CD4-positive, alpha-beta T cell (primary cell): ENCODE results near the gene PLCB1. TPM values are rescaled to one million over a fixed set of nuclear protein-coding genes. Genes with fewer than 3 reads are reported as not detected.

ENCODE experiments used
- ATAC-seq: fragments of 200-7000 bp; cut with Tn5 transposase; one replicate; pipeline ENCODE4 v1.10.0; 2022; ENCODE audit warnings: mild to moderate bottlenecking; ENCODE audit not compliant: poor library complexity
- CTCF ChIA-PET: fragments of 350-600 bp; sonication (Branson Sonifier 250); formaldehyde crosslinking; loops from one replicate; lab custom pipeline; 2021; ENCODE audit warnings: antibody characterized with exemption, inconsistent platforms; lab: Charles Lee
- POLR2A ChIA-PET: fragments of 350-600 bp; sonication (Branson Sonifier 250); formaldehyde crosslinking; loops from one replicate; lab custom pipeline; 2021; ENCODE audit warnings: antibody characterized with exemption, inconsistent platforms; lab: Charles Lee
- DNase-seq, 14 experiments: peaks; one replicate each; pipeline ENCODE4 v3.0.0-alpha.2; 2013 to 2020; ENCODE audit warnings: mixed read lengths in 2 of 14
- H3K27ac ChIP-seq, 2 donors: one replicate each; pipeline versions ENCODE4 v1.5.1 to v1.7.0; 2013; ENCODE audit warnings: low read length in 2 of 2, low read depth in 1 of 2, mild to moderate bottlenecking in 1 of 2
- H3K27me3 ChIP-seq, 2 experiments: 1 replicate in 1 of 2; 2 replicates in 1 of 2; pipeline versions ENCODE4 v1.6.1 to v1.7.0; 2013; ENCODE audit warnings: low read length in 2 of 2, control low read depth in 1 of 2, mild to moderate bottlenecking in 1 of 2, moderate library complexity in 1 of 2; ENCODE audit not compliant: insufficient read depth in 2 of 2, control insufficient read depth in 1 of 2
- H3K36me3 ChIP-seq: one replicate; pipeline ENCODE4 v1.6.1; 2013; ENCODE audit warnings: low read length, control low read depth; ENCODE audit not compliant: insufficient read depth
- H3K4me1 ChIP-seq: one replicate; pipeline ENCODE4 v1.6.1; 2013; ENCODE audit warnings: low read length, control low read depth; ENCODE audit not compliant: insufficient read depth
- H3K4me3 ChIP-seq: one replicate; pipeline ENCODE4 v1.5.1; 2013; ENCODE audit warnings: mild to moderate bottlenecking, low read length, moderate library complexity
- H3K9me3 ChIP-seq, 2 experiments: 1 replicate in 1 of 2; 2 replicates in 1 of 2; pipeline versions ENCODE4 v1.6.1 to v1.7.0; 2013; ENCODE audit warnings: low read length in 2 of 2, mild to moderate bottlenecking in 2 of 2, control low read depth in 1 of 2, moderate library complexity in 1 of 2; ENCODE audit not compliant: control insufficient read depth in 1 of 2, insufficient read depth in 1 of 2
- H3K27ac Mint-ChIP-seq: one replicate; pipeline ENCODE4 v1.8.0; 2020; ENCODE audit warnings: mixed read lengths
- H3K27me3 Mint-ChIP-seq: one replicate; pipeline ENCODE4 v1.8.0; 2021; ENCODE audit warnings: mixed read lengths
- H3K36me3 Mint-ChIP-seq: one replicate; pipeline ENCODE4 v1.8.0; 2021; ENCODE audit warnings: low read depth, mixed read lengths
- H3K4me1 Mint-ChIP-seq: one replicate; pipeline ENCODE4 v1.8.0; 2021; ENCODE audit warnings: low read depth, mixed read lengths
- H3K4me3 Mint-ChIP-seq: one replicate; pipeline ENCODE4 v1.8.0; 2020; ENCODE audit warnings: mild to moderate bottlenecking, mixed read lengths
- H3K9me3 Mint-ChIP-seq: one replicate; pipeline ENCODE4 v1.8.0; 2020; ENCODE audit warnings: mixed read lengths
- intact Hi-C, 2 experiments: fragments of 100-400 bp; cut with DNase I in 1 of 2; cut with micrococcal nuclease in 1 of 2; formaldehyde crosslinking; loops; one replicate each; pipeline versions ENCODE4 v1.15.1 to v1.9.0; 2023 to 2025; cut with DNase I, micrococcal nuclease
- total RNA-seq, 174 experiments: library from RNA in 2 of 174; stranded (reverse) in 2 of 174; gene quantifications; one replicate each; pipeline ENCODE4 v1.2.3 and lab custom pipeline; 2021 to 2026
- TF ChIP-seq, protein P1 (sequence below): fragments of 200-600 bp; IDR thresholded peaks from one replicate; pipeline ENCODE4 v1.8.0; 2022; ENCODE audit warnings: antibody characterized with exemption, mild to moderate bottlenecking

The PLCB1 gene
- total RNA-seq, 2 experiments from 2014 or later = 3.8 to 5.6 TPM

DNA sequence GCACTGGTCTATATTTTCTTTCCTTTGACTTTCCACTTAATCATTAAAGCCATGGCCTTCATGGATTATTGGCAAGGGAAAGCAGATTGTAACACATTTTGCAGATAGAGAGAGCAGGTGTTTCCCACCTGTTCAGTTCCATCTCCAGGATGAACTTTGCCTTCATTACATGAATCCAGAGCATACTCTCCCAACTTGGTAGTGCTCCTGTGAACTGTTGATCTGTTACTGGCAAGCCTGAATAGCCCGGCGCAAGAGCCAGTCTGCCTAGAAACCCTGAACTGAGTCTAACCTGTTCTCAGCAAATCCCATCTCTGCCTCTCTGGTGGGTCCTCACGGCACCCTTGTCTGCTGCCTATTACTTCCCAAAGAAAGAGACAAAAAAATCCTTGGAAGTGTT is 210.3 kb downstream of the PLCB1 start:
- Histone ChIP-seq H3K36me3 (no peaks in the 10 kb centered on the region), H3K27ac (no peak overlapping the region), H3K4me1 (no peaks in the 10 kb centered on the region), H3K4me3 (no peak overlapping the region), H3K27me3 (no peaks in the 10 kb centered on the region), H3K9me3 (no peaks in the 10 kb centered on the region)
- DNase-seq (no peak), ATAC-seq (no peak)
- Mint-ChIP-seq H3K36me3 (no peaks in the 10 kb centered on the region), H3K9me3 (no peaks in the 10 kb centered on the region), H3K27me3 (no peaks in the 10 kb centered on the region), H3K4me1 (no peaks in the 10 kb centered on the region), H3K27ac (no peak overlapping the region), H3K4me3 (no peak overlapping the region)
- TF ChIP-seq, protein P1, sequence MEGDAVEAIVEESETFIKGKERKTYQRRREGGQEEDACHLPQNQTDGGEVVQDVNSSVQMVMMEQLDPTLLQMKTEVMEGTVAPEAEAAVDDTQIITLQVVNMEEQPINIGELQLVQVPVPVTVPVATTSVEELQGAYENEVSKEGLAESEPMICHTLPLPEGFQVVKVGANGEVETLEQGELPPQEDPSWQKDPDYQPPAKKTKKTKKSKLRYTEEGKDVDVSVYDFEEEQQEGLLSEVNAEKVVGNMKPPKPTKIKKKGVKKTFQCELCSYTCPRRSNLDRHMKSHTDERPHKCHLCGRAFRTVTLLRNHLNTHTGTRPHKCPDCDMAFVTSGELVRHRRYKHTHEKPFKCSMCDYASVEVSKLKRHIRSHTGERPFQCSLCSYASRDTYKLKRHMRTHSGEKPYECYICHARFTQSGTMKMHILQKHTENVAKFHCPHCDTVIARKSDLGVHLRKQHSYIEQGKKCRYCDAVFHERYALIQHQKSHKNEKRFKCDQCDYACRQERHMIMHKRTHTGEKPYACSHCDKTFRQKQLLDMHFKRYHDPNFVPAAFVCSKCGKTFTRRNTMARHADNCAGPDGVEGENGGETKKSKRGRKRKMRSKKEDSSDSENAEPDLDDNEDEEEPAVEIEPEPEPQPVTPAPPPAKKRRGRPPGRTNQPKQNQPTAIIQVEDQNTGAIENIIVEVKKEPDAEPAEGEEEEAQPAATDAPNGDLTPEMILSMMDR = no peak
- CTCF ChIA-PET = no interaction called here
- POLR2A ChIA-PET = no interaction called here
- intact Hi-C loops = no loop called here

DNA sequence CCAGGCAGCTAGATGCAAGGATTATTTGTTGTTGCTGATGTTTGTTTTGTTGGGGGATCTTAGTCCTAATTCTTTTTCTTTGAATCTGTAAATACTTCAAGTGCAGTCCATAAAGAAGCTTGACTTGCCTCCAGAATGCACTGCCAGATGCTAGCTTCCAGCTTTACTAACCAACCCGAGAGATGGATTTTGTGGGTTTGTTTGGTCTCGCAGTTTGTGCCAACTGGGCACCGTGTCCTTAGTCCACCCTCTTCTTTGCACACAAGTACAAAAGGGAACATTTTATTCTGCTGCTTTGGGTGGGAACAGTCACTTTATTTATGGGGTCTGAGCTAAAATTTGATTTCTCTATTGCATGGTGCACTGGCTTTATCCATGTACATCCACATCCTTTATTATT is 212.0 kb downstream of the PLCB1 start:
- POLR2A ChIA-PET = no interaction called here
- H3K27me3 Mint-ChIP-seq = no peaks in the 10 kb centered on the region
- TF ChIP-seq, protein P1 = no peak
- no peak overlapping the region for H3K27ac ChIP-seq
- no peaks in the 10 kb centered on the region for H3K4me1 Mint-ChIP-seq
- no peak overlapping the region for H3K4me3 Mint-ChIP-seq
- ATAC-seq (no peak), DNase-seq (no peak)
- H3K9me3 Mint-ChIP-seq = no peaks in the 10 kb centered on the region
- H3K36me3 Mint-ChIP-seq = no peaks in the 10 kb centered on the region
- no peak overlapping the region for H3K27ac Mint-ChIP-seq
- CTCF ChIA-PET = no interaction called here
- no peaks in the 10 kb centered on the region for H3K27me3 ChIP-seq
- no peak overlapping the region for H3K4me3 ChIP-seq
- no peaks in the 10 kb centered on the region for H3K9me3 ChIP-seq
- intact Hi-C loops = no loop called here
- no peaks in the 10 kb centered on the region for H3K36me3 ChIP-seq
- H3K4me1 ChIP-seq = no peaks in the 10 kb centered on the region

DNA sequence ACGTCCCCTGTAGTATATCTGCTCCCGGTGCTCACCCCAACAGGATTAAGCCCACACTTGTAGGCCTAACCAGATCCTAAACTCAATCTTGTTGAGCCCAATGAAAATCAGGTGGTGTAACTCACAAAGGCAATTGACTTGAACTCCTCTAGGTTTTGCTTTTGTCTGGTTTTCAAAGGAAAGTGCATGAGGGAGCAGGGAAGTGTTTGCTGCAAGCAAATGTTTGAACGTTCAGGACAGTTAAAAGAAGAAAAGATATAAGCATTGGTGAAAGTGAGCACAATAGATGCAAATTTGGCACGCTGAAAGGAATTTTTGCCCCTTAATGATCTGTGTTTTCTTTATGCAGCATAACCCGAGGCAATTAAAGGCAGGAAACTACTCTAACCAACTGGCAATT is 212.6 kb downstream of the PLCB1 start:
- H3K27me3 ChIP-seq = no peaks in the 10 kb centered on the region
- no peaks in the 10 kb centered on the region for H3K9me3 ChIP-seq
- H3K4me1 ChIP-seq = no peaks in the 10 kb centered on the region
- no peaks in the 10 kb centered on the region for H3K27me3 Mint-ChIP-seq
- H3K4me3 Mint-ChIP-seq = no peak overlapping the region
- DNase-seq = no peak
- POLR2A ChIA-PET = no interaction called here
- H3K4me1 Mint-ChIP-seq = no peaks in the 10 kb centered on the region
- no peaks in the 10 kb centered on the region for H3K36me3 ChIP-seq
- no peaks in the 10 kb centered on the region for H3K36me3 Mint-ChIP-seq
- no peak overlapping the region for H3K27ac ChIP-seq
- TF ChIP-seq, protein P1 = no peak
- intact Hi-C loops = no loop called here
- H3K9me3 Mint-ChIP-seq = peaks cover 2% of the 10 kb centered on the region
- ATAC-seq = no peak
- H3K27ac Mint-ChIP-seq = no peak overlapping the region
- CTCF ChIA-PET = no interaction called here
- H3K4me3 ChIP-seq = no peak overlapping the region
